Heart left ventricle (tissue), 16 donors: ENCODE results near the gene PODNL1. TPM values are rescaled to one million over a fixed set of nuclear protein-coding genes. Genes with fewer than 3 reads are reported as not detected.
A peak's percentile ranks its signal among the peaks of the same experiment; 100 is the strongest.

Experiments
- ATAC-seq, 4 donors: fragments of 200-7000 bp; cut with Tn5 transposase; one replicate each; pipeline ENCODE4 v1.9.1; 2020 to 2022; ENCODE audit warnings: moderate library complexity in 4 of 4, mild to moderate bottlenecking in 3 of 4, moderate number of reproducible peaks in 1 of 4
- DNase-seq, 5 donors: peaks; one replicate each; pipeline ENCODE4 v3.0.0-alpha.2; 2020
- H3K27ac ChIP-seq, 12 donors: fragments of 200-600 bp; sonication (generic) in 4 of 12; one replicate each; pipeline versions ENCODE4 v1.5.0 to v1.8.0; 2016 to 2022; ENCODE audit warnings: mild to moderate bottlenecking in 2 of 12
- H3K27me3 ChIP-seq, 9 donors: fragments of 200-600 bp; sonication (generic) in 2 of 9; one replicate each; pipeline versions ENCODE4 v1.5.1 to v1.8.0; 2016 to 2022; ENCODE audit warnings: mild to moderate bottlenecking in 3 of 9
- H3K36me3 ChIP-seq, 9 donors: fragments of 200-600 bp; sonication (generic) in 2 of 9; one replicate each; pipeline versions ENCODE4 v1.5.0 to v1.8.0; 2018 to 2022; ENCODE audit warnings: mild to moderate bottlenecking in 2 of 9
- H3K4me1 ChIP-seq, 12 donors: fragments of 200-600 bp; sonication (generic) in 4 of 12; one replicate each; pipeline versions ENCODE4 v1.5.0 to v1.8.0; 2016 to 2022; ENCODE audit warnings: mild to moderate bottlenecking in 3 of 12
- H3K4me3 ChIP-seq, 12 donors: fragments of 200-600 bp; sonication (generic) in 4 of 12; one replicate each; pipeline versions ENCODE4 v1.5.0 to v1.8.0; 2017 to 2022; ENCODE audit warnings: mild to moderate bottlenecking in 9 of 12, moderate library complexity in 4 of 12
- H3K9me3 ChIP-seq, 12 donors: fragments of 200-600 bp; sonication (generic) in 4 of 12; one replicate each; pipeline versions ENCODE4 v1.5.0 to v1.8.0; 2016 to 2022; ENCODE audit warnings: mild to moderate bottlenecking in 1 of 12
- CTCF ChIP-seq, 12 donors: fragments of 200-600 bp; sonication (generic) in 4 of 12; IDR thresholded peaks; one replicate each; pipeline versions ENCODE4 v1.5.0 to v1.8.0; 2018 to 2022; ENCODE audit warnings: antibody characterized with exemption in 12 of 12, mild to moderate bottlenecking in 5 of 12
- POLR2A ChIP-seq, 2 donors: fragments of 450-650 bp; IDR thresholded peaks; one replicate each; pipeline ENCODE4 v1.6.1; 2017; ENCODE audit warnings: antibody characterized with exemption in 2 of 2, mild to moderate bottlenecking in 2 of 2, moderate library complexity in 2 of 2
- WGBS, 4 donors: extraction: QIAGEN DNeasy Blood & Tissue Kit in 2 of 4; methylation state at CpG; one replicate each; pipeline versions ENCODE4 v1.1.5 to v1.1.7; 2013 to 2018; 5-methylcytosine and 5-hydroxymethylcytosine counted together
- intact Hi-C, 10 donors: fragments of 100-400 bp; cut with DNase I; formaldehyde crosslinking; loops; one replicate each; pipeline versions ENCODE4 v1.11.1 to v1.14.2; 2022
- polyA plus RNA-seq, 2 donors: library from polyadenylated mRNA; stranded (reverse); fragments of 200-250 nt; gene quantifications; one replicate each; pipeline ENCODE4 v1.2.3, GENCODE V29; 2013
- total RNA-seq, 9 donors: library from RNA; depleted of rRNA in 2 of 9; stranded (reverse); fragments of >200 nt in 2 of 9; fragmentation: NEBNext Ultra II Directional in 3 of 9; extraction: Animal tissue kit (Norgen Biotek cat#: 25700) in 3 of 9; gene quantifications; one replicate each; pipeline versions ENCODE4 v1.1.0 to v1.2.4, GENCODE V29; 2016 to 2023
- donor health status: ischemic (EF 13 %, LVEDD 7.1; RV severe dilation, severe dysfunction).
- donor health status: healthy with polysubstance abuse.
- donor health status: DM: no; HTN: yes; CAD: no.
- donor health status: DM: no; HTN: no; CAD: no.
- donor health status: ischemic (EF 25% LVEDD 6.9; RV normal size, moderate dysfunction).
- donor health status: ischemic (EF 25% LVEDD 5.7; RV mildly dilated, moderate dysfunction).
- donor health status: healthy.
- donor health status: DM: yes; HTN: yes; CAD: no.
- donor health status: ischemic (EF 35%, LVEDD 5.7; RV mildly dilated, moderate dysfunction).
- donor health status: nonischemic (EF 11% LVEDD 7.7; RV severe dilation, severe dysfunction).
- donor health status: DM: yes; HTN: yes; CAD: no.
- donor health status: PGD.
- donor health status: ischemic (EF 29% LVEDD 5.4; RV normal size, mild dysfunction).
- donor health status: nonischemic (EF 23%, LVEDD 6.1; RV moderate dilation, normal function).

Gene PODNL1
- total and polyA plus RNA-seq, 11 donors: 0.36 to 6.3 (median 1.6) TPM; not detected in 1

- Histone ChIP-seq H3K27ac (peak overlapping the region in 1 of 12 donors; percentile 81), H3K4me3 (peak overlapping the region; percentile 63 to 98 (median 83)), H3K9me3 (no peaks in the 10 kb centered on the region), H3K36me3 (peaks cover 0 to 21% (median 9%) of the 10 kb centered on the region in 9 donors), H3K27me3 (no peaks in the 10 kb centered on the region), H3K4me1 (peaks cover 0 to 19% (median 14%) of the 10 kb centered on the region in 12 donors)
- ATAC-seq (no peak), DNase-seq (no peak)
- intact Hi-C loops: loop anchor here in 2 of 10 donors (1.0 to 5.0 kb wide), 2 partner anchors 44 to 45 kb away; partner anchors contain the start of gene DCAF15 (in 1 of the 2)
- 93 to 96% (median 95%) methylated on average over 5 of the region's 5 CpGs for WGBS, 4 donors
- TF ChIP-seq CTCF (IDR thresholded peaks at IDR 0.05): no peak
- no peak for TF ChIP-seq POLR2A (IDR thresholded peaks at IDR 0.05)
Measured at GRCh38 chr19:13906910-13907309, 31.3 kb downstream of the PODNL1 start.

- 3 to 8% (median 5%) methylated on average over 6 to 13 of the region's 13 CpGs for WGBS, 4 donors
- peaks cover 0 to 19% (median 14%) of the 10 kb centered on the region in 12 donors for H3K4me1 ChIP-seq
- intact Hi-C loops: loop anchor here in 2 of 10 donors (1.0 to 5.0 kb wide), 2 partner anchors 45 to 46 kb away; partner anchors contain the start of gene DCAF15 (in 1 of the 2)
- no peaks in the 10 kb centered on the region for H3K27me3 ChIP-seq
- H3K27ac ChIP-seq: peak overlapping the region in 11 of 12 donors; percentile 17 to 83 (median 67)
- TF ChIP-seq CTCF (IDR thresholded peaks at IDR 0.05) (no peak), POLR2A (IDR thresholded peaks at IDR 0.05) (no peak)
- peaks cover 0 to 20% (median 9%) of the 10 kb centered on the region in 9 donors for H3K36me3 ChIP-seq
- DNase-seq (no peak), ATAC-seq (peak in 2 of 4 donors; percentile 32 to 41)
- H3K4me3 ChIP-seq: peak overlapping the region; percentile 63 to 98 (median 83)
- no peaks in the 10 kb centered on the region for H3K9me3 ChIP-seq
Measured at GRCh38 chr19:13906521-13906904, 31.7 kb downstream of the PODNL1 start.

GRCh38 chr19:13905634-13906520 is 32.3 kb downstream of the PODNL1 start, which contains the start of the genes BRME1 and CC2D1A:
TSS of gene BRME1 (minus strand) at chr19:13906117. CDS start at chr19:13904892, 1,225 bp downstream.
TSS of gene CC2D1A (plus strand) at chr19:13906201. CDS start at chr19:13906442, 241 bp downstream.
- peak within 1 kb of the TSS in 11 of 12 donors; percentile 17 to 83 (median 67) for H3K27ac ChIP-seq

More at GRCh38 chr19:13905634-13906520, 32.3 kb downstream of the PODNL1 start, which contains the start of the genes BRME1 and CC2D1A:
- H3K4me1 ChIP-seq: peaks cover 0 to 19% (median 14%) of the 10 kb centered on the region in 12 donors
- WGBS, 4 donors: 4 to 14% (median 9%) methylated on average over 29 to 86 of the region's 86 CpGs
- H3K9me3 ChIP-seq: no peaks in the 10 kb centered on the region
- intact Hi-C loops: loop anchor here in 2 of 10 donors (1.0 to 5.0 kb wide), 2 partner anchors 45 to 46 kb away; partner anchors contain the start of gene DCAF15 (in 1 of the 2)
- peak within 1 kb of the TSS; percentile 63 to 98 (median 83) for H3K4me3 ChIP-seq
- peak in 1 of 12 donors; percentile 5 for TF ChIP-seq CTCF (IDR thresholded peaks at IDR 0.05)
- TF ChIP-seq POLR2A (IDR thresholded peaks at IDR 0.05): peak in 1 of 2 donors; percentile 67
- no peaks in the 10 kb centered on the region for H3K27me3 ChIP-seq
- DNase-seq: peak; percentile 93 to 97 (median 95)
- peaks cover 0 to 17% (median 6%) of the 10 kb centered on the region in 9 donors for H3K36me3 ChIP-seq
- peak; percentile 96 to 100 (median 99) for ATAC-seq
